HepG2 (cell line): Measurements from ENCODE around the gene EBPL. TPM values are rescaled to one million over a fixed set of nuclear protein-coding genes. Genes with fewer than 3 reads are reported as not detected.

Source experiments
- CEBPB ChIP-seq: IDR thresholded peaks from 2 replicates; pipeline ENCODE4 v1.6.1; 2011; ENCODE audit warnings: low read depth, low read length, improper control_type of control experiment, borderline replicate concordance
- HOXD1 ChIP-seq: sonication (generic); formaldehyde crosslinking; IDR thresholded peaks from 2 replicates; pipeline ENCODE4 v1.5.0; 2020; ENCODE audit warnings: missing genetic modification reagents
- KAT8 ChIP-seq: IDR thresholded peaks from 2 replicates; pipeline ENCODE4 v1.6.1; 2016; ENCODE audit warnings: missing genetic modification reagents, missing compliant biosample characterization
- MAZ ChIP-seq, 2 experiments: sonication (generic) in 1 of 2; formaldehyde crosslinking in 1 of 2; IDR thresholded peaks; 2 replicates each; pipeline versions ENCODE4 v1.5.0 to v1.6.1; 2012 to 2020; ENCODE audit warnings: low read depth in 2 of 2, mild to moderate bottlenecking in 2 of 2, borderline replicate concordance in 1 of 2, improper control_type of control experiment in 1 of 2, low read length in 1 of 2, missing genetic modification reagents in 1 of 2, moderate library complexity in 1 of 2
- MTF2 ChIP-seq: sonication (generic); formaldehyde crosslinking; IDR thresholded peaks from 2 replicates; pipeline ENCODE4 v1.5.0; 2020; ENCODE audit warnings: missing genetic modification reagents, borderline replicate concordance
- RARG ChIP-seq: sonication (generic); formaldehyde crosslinking; IDR thresholded peaks from 2 replicates; pipeline ENCODE4 v1.4.0; 2020; ENCODE audit warnings: low read depth, mild to moderate bottlenecking, missing genetic modification reagents
- TBP ChIP-seq: sonication (generic); formaldehyde crosslinking; IDR thresholded peaks from 2 replicates; pipeline ENCODE4 v1.5.0; 2020; ENCODE audit warnings: missing genetic modification reagents
- U2AF2 ChIP-seq: fragments of 200-400 bp; formaldehyde crosslinking; IDR thresholded peaks from 2 replicates; pipeline ENCODE4 v1.6.1; 2017; ENCODE audit warnings: low read depth, mild to moderate bottlenecking, low read length
- ZNF720 ChIP-seq: sonication (generic); formaldehyde crosslinking; IDR thresholded peaks from 2 replicates; pipeline ENCODE4 v1.4.0; 2020; ENCODE audit warnings: missing genetic modification reagents
- ZNF782 ChIP-seq: sonication (generic); formaldehyde crosslinking; IDR thresholded peaks from 2 replicates; pipeline ENCODE4 v1.4.0; 2020; ENCODE audit warnings: missing genetic modification reagents, mild to moderate bottlenecking, borderline replicate concordance
- ZNF792 ChIP-seq: IDR thresholded peaks from 2 replicates; pipeline ENCODE4 v1.6.1; 2016
- polyA plus RNA-seq, 8 experiments: library from polyadenylated mRNA; depleted of rRNA in 3 of 8; stranded (reverse) in 7 of 8; unstranded in 1 of 8; fragments of >200 nt; fragmentation: Illumina TruSeq in 4 of 8; extraction: Trizol in 4 of 8; gene quantifications; 2 replicates each; pipeline versions ENCODE4 v1.2.1 to v1.2.3, GENCODE V29; 2011 to 2016; ENCODE audit warnings: low read depth in 4 of 8, missing spikeins in 1 of 8, mixed read lengths in 1 of 8; ENCODE audit not compliant: insufficient read depth in 1 of 8
- total RNA-seq, 5 experiments: library from RNA; depleted of rRNA; stranded (reverse); fragments of >200 nt; fragmentation: Illumina TruSeq; extraction: Trizol; gene quantifications; 2 replicates each; pipeline ENCODE4 v1.2.3, GENCODE V29; 2016; ENCODE audit warnings: low read depth in 1 of 5
- TF ChIP-seq, protein P1 (sequence below), 2 experiments: fragments of 450-650 bp in 1 of 2; sonication (generic) in 1 of 2; formaldehyde crosslinking; IDR thresholded peaks; 2 replicates each; pipeline versions ENCODE4 v1.5.0 to v1.8.0; 2020 to 2022; ENCODE audit warnings: mild to moderate bottlenecking in 1 of 2, missing genetic modification reagents in 1 of 2
- TF ChIP-seq, protein P2 (sequence below): sonication (generic); formaldehyde crosslinking; IDR thresholded peaks from 2 replicates; pipeline ENCODE4 v1.4.0; 2020; ENCODE audit warnings: missing genetic modification reagents, borderline replicate concordance
- TF ChIP-seq, protein P3 (sequence below): sonication (generic); formaldehyde crosslinking; IDR thresholded peaks from 2 replicates; pipeline ENCODE4 v1.4.0; 2020; ENCODE audit warnings: mild to moderate bottlenecking, missing genetic modification reagents
- TF ChIP-seq, protein P4 (sequence below): IDR thresholded peaks from 2 replicates; pipeline ENCODE4 v1.6.1; 2016

The EBPL gene
- total and polyA plus RNA-seq, 2 of the 13 experiments (the other 11 are each of a cell fraction or from before 2014, with no cell fraction given) = 96.5 to 152 TPM

DNA sequence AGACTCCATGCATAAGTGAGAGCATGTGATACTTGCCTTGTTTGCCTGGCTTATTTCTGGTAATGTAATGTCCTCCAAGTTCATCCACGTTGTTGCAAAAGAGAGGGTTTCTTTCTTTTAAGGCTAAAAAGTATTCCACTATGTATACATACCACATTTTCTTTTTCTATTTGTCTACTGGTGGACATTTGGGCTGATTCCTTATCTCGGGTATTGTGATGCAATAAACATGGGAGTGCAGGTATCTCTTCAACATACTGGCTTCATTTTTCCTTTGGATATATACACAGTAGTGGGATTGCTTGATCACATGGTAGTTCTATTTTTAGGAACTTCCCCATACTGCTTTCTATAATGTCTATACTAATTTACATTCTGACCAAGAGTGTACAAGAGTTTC, 49.6 kb upstream of the EBPL start (continued):
- TF ChIP-seq ZNF782 (CRISPR knock-in tag) = no peak
- TF ChIP-seq, protein P1, sequence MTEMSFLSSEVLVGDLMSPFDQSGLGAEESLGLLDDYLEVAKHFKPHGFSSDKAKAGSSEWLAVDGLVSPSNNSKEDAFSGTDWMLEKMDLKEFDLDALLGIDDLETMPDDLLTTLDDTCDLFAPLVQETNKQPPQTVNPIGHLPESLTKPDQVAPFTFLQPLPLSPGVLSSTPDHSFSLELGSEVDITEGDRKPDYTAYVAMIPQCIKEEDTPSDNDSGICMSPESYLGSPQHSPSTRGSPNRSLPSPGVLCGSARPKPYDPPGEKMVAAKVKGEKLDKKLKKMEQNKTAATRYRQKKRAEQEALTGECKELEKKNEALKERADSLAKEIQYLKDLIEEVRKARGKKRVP (CRISPR knock-in tag; IDR thresholded peaks at IDR 0.05) = peak in 1 of 2 experiments; percentile 76; a peak in 2 of 4 replicates
- TF ChIP-seq, protein P2, sequence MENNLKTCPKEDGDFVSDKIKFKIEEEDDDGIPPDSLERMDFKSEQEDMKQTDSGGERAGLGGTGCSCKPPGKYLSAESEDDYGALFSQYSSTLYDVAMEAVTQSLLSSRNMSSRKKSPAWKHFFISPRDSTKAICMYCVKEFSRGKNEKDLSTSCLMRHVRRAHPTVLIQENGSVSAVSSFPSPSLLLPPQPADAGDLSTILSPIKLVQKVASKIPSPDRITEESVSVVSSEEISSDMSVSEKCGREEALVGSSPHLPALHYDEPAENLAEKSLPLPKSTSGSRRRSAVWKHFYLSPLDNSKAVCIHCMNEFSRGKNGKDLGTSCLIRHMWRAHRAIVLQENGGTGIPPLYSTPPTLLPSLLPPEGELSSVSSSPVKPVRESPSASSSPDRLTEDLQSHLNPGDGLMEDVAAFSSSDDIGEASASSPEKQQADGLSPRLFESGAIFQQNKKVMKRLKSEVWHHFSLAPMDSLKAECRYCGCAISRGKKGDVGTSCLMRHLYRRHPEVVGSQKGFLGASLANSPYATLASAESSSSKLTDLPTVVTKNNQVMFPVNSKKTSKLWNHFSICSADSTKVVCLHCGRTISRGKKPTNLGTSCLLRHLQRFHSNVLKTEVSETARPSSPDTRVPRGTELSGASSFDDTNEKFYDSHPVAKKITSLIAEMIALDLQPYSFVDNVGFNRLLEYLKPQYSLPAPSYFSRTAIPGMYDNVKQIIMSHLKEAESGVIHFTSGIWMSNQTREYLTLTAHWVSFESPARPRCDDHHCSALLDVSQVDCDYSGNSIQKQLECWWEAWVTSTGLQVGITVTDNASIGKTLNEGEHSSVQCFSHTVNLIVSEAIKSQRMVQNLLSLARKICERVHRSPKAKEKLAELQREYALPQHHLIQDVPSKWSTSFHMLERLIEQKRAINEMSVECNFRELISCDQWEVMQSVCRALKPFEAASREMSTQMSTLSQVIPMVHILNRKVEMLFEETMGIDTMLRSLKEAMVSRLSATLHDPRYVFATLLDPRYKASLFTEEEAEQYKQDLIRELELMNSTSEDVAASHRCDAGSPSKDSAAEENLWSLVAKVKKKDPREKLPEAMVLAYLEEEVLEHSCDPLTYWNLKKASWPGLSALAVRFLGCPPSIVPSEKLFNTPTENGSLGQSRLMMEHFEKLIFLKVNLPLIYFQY (CRISPR knock-in tag) = no peak
- TF ChIP-seq TBP = no peak
- TF ChIP-seq HOXD1 = peak; percentile 49
- no peak for TF ChIP-seq RARG
- no peak for TF ChIP-seq ZNF720 (CRISPR knock-in tag)
- TF ChIP-seq, protein P3, sequence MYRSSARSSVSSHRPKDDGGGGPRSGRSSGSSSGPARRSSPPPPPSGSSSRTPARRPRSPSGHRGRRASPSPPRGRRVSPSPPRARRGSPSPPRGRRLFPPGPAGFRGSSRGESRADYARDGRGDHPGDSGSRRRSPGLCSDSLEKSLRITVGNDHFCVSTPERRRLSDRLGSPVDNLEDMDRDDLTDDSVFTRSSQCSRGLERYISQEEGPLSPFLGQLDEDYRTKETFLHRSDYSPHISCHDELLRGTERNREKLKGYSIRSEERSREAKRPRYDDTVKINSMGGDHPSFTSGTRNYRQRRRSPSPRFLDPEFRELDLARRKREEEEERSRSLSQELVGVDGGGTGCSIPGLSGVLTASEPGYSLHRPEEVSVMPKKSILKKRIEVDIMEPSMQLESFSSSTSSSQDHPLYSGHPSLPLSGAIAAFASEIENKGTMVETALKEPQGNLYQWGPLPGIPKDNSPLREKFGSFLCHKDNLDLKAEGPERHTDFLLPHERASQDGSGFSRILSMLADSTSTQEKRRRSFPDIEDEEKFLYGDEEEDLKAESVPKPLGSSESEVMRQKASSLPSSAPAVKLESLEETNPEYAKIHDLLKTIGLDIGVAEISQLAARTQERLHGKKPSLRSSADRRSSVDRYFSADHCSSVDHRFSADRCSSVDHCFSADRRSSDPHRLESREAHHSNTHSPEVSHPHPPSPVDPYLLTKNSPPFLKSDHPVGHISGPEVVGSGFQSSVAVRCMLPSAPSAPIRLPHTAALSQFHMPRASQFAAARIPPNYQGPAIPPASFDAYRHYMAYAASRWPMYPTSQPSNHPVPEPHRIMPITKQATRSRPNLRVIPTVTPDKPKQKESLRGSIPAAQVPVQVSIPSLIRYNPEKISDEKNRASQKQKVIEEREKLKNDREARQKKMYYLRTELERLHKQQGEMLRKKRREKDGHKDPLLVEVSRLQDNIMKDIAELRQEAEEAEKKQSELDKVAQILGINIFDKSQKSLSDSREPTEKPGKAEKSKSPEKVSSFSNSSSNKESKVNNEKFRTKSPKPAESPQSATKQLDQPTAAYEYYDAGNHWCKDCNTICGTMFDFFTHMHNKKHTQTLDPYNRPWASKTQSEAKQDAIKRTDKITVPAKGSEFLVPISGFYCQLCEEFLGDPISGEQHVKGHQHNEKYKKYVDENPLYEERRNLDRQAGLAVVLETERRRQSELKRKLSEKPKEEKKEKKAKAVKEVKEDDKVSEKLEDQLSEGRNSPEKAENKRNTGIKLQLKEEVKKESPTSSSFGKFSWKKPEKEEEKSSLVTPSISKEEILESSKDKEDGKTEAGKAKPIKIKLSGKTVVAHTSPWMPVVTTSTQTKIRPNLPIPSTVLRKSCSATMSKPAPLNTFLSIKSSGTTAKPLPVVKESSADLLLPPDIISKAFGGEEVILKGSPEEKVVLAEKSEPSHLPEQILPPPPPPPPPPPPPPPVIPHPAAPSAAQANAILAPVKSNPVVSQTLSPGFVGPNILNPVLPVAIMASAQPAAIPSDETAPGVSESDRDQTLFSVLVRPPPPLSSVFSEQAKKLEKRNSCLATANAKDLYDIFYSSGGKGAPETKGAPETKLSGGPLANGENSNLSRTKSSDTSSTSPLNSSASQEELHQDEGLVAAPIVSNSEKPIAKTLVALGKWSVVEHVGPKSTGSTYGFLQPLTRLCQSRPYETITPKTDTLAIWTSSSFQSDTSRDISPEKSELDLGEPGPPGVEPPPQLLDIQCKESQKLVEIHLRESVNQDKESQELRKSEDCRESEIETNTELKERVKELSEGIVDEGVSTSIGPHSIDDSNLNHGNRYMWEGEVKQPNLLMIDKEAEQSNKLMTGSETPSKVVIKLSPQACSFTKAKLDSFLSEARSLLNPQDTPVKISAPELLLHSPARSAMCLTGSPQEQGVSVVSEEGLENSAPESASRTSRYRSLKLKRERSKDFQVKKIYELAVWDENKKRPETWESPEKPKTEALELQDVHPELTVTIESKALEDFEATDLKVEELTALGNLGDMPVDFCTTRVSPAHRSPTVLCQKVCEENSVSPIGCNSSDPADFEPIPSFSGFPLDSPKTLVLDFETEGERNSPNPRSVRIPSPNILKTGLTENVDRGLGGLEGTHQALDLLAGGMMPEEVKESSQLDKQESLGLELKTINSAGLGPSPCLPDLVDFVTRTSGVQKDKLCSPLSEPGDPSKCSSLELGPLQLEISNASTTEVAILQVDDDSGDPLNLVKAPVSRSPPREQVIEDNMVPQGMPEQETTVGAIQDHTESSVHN (CRISPR knock-in tag) = no peak
- TF ChIP-seq, protein P4, sequence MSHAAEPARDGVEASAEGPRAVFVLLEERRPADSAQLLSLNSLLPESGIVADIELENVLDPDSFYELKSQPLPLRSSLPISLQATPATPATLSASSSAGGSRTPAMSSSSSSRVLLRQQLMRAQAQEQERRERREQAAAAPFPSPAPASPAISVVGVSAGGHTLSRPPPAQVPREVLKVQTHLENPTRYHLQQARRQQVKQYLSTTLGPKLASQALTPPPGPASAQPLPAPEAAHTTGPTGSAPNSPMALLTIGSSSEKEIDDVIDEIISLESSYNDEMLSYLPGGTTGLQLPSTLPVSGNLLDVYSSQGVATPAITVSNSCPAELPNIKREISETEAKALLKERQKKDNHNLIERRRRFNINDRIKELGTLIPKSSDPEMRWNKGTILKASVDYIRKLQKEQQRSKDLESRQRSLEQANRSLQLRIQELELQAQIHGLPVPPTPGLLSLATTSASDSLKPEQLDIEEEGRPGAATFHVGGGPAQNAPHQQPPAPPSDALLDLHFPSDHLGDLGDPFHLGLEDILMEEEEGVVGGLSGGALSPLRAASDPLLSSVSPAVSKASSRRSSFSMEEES (CRISPR knock-in tag) = no peak
- TF ChIP-seq ZNF792 = no peak
- peak; percentile 81 for TF ChIP-seq CEBPB
- no peak for TF ChIP-seq U2AF2
- TF ChIP-seq KAT8 (CRISPR knock-in tag) = peak; percentile 15; the same call in 1 of the 2 replicates
- no peak for TF ChIP-seq MTF2 (CRISPR knock-in tag)
- no peak for TF ChIP-seq MAZ (IDR thresholded peaks at IDR 0.05; ENCODE audit: borderline replicate concordance, low read depth, low read length)
- TF ChIP-seq MAZ (CRISPR knock-in tag; IDR thresholded peaks at IDR 0.05; ENCODE audit: low read depth) = no peak
